Hepatocyte (in vitro differentiated cells): ENCODE results near the gene MSI2.

Experiments
- CTCF ChIP-seq: fragments of 200-600 bp; sonication (generic); IDR thresholded peaks from 2 replicates; pipeline ENCODE4 v1.5.1; 2016; ENCODE audit warnings: antibody characterized with exemption, mild to moderate bottlenecking; ENCODE audit not compliant: poor library complexity
- EZH2phosphoT487 ChIP-seq: fragments of 200-600 bp; sonication (generic); IDR thresholded peaks from one replicate; pipeline ENCODE4 v1.6.1; 2018; ENCODE audit warnings: antibody characterized with exemption, mild to moderate bottlenecking, low read depth, moderate library complexity; ENCODE audit not compliant: unreplicated experiment, severe bottlenecking

- no peak for TF ChIP-seq EZH2phosphoT487
- TF ChIP-seq CTCF: no peak
These were observed 169.9 kb downstream of the MSI2 start for GRCh38 chr17:57425903-57426880.
